Hepatocyte (in vitro differentiated cells): ENCODE measurements around the gene PTPN4. TPM values are rescaled to one million over a fixed set of nuclear protein-coding genes. Genes with fewer than 3 reads are reported as not detected.

Source experiments
- DNase-seq: peaks from one replicate; pipeline ENCODE4 v3.0.0-alpha.2; 2016; ENCODE audit warnings: low spot score
- H2AFZ ChIP-seq: fragments of 200-600 bp; sonication (generic); 2 replicates; pipeline ENCODE4 v1.6.0; 2016; ENCODE audit warnings: antibody characterized with exemption, mild to moderate bottlenecking
- H3K27ac ChIP-seq: fragments of 200-600 bp; sonication (generic); 2 replicates; pipeline ENCODE4 v1.5.1; 2016; ENCODE audit warnings: mild to moderate bottlenecking
- H3K27me3 ChIP-seq: fragments of 200-600 bp; sonication (generic); 2 replicates; pipeline ENCODE4 v1.6.1; 2016
- H3K36me3 ChIP-seq: fragments of 200-600 bp; sonication (generic); replicated peaks from 2 replicates; pipeline ENCODE4 v1.5.1; 2016; ENCODE audit warnings: low read depth; ENCODE audit not compliant: insufficient read depth
- H3K4me1 ChIP-seq: fragments of 200-600 bp; sonication (generic); 2 replicates; pipeline ENCODE4 v1.5.1; 2016; ENCODE audit warnings: mild to moderate bottlenecking, moderate library complexity; ENCODE audit not compliant: insufficient read depth
- H3K4me2 ChIP-seq: fragments of 200-600 bp; sonication (generic); 2 replicates; pipeline ENCODE4 v1.6.0; 2016
- H3K4me3 ChIP-seq: fragments of 200-600 bp; sonication (generic); 2 replicates; pipeline ENCODE4 v1.5.1; 2016; ENCODE audit warnings: mild to moderate bottlenecking
- H3K79me2 ChIP-seq: fragments of 200-600 bp; sonication (generic); 2 replicates; pipeline ENCODE4 v1.6.0; 2017; ENCODE audit warnings: mild to moderate bottlenecking
- H3K9me2 ChIP-seq: fragments of 200-600 bp; sonication (generic); replicated peaks from 2 replicates; pipeline ENCODE4 v1.6.0; 2017; ENCODE audit warnings: mild to moderate bottlenecking; ENCODE audit not compliant: insufficient read depth
- H3K9me3 ChIP-seq: fragments of 200-600 bp; sonication (generic); 2 replicates; pipeline ENCODE4 v1.5.1; 2016; ENCODE audit warnings: low read depth, mild to moderate bottlenecking
- H4K20me1 ChIP-seq: fragments of 200-600 bp; sonication (generic); 2 replicates; pipeline ENCODE4 v1.6.0; 2016; ENCODE audit warnings: mild to moderate bottlenecking; ENCODE audit not compliant: insufficient read depth, poor library complexity, severe bottlenecking
- EZH2 ChIP-seq: fragments of 200-600 bp; sonication (generic); IDR thresholded peaks from 2 replicates; pipeline ENCODE4 v1.6.1; 2016; ENCODE audit warnings: antibody characterized with exemption, mild to moderate bottlenecking, borderline replicate concordance
- EZH2phosphoT487 ChIP-seq: fragments of 200-600 bp; sonication (generic); IDR thresholded peaks from one replicate; pipeline ENCODE4 v1.6.1; 2018; ENCODE audit warnings: antibody characterized with exemption, mild to moderate bottlenecking, low read depth, moderate library complexity; ENCODE audit not compliant: unreplicated experiment, severe bottlenecking
- WGBS: methylation state at CpG from one replicate; pipeline ENCODE4 v1.1.6; 2016; ENCODE audit warnings: low lambda C conversion rate; ENCODE audit errors: missing lambda C conversion rate; 5-methylcytosine and 5-hydroxymethylcytosine counted together
- polyA plus RNA-seq: library from polyadenylated mRNA; unstranded; fragments of >200 nt; fragmentation: Nextera tagmentation; extraction: Ambion mirVana; gene quantifications from 2 replicates; pipeline ENCODE4 v1.2.1, GENCODE V29; 2016
- total RNA-seq: library from RNA; depleted of rRNA; stranded (reverse); fragments of >200 nt; gene quantifications from 2 replicates; pipeline ENCODE4 v1.2.3, GENCODE V29; 2014
- TF ChIP-seq, protein P1 (sequence below): fragments of 200-600 bp; sonication (generic); IDR thresholded peaks from 2 replicates; pipeline ENCODE4 v1.5.1; 2016; ENCODE audit warnings: antibody characterized with exemption, mild to moderate bottlenecking; ENCODE audit not compliant: poor library complexity

Gene PTPN4
- total and polyA plus RNA-seq, 2 experiments from 2014 or later: 9.2 to 15.5 TPM

DNA sequence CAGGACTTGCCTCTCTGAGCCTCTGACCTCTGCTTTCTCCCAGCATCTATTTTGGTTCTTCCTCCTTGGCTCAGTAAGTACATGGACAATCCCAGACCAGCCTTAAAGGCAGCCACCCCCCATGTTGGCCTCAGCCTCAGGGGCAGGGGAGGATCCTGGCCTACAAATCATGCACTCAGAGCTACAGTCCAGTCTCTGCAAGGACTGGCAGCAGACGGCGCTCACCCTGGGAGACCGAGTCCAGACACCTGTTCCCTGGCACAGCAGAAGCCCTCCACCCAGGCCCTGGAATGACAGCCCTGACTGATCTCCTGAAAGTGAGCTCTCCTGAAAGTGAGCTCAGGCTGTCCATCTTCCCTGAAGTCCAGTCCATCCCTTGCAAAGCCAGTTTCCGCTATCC, 25.7 kb upstream of the PTPN4 start:
- DNase-seq: no peak
- H2AFZ ChIP-seq: no peak overlapping the region
- no peak overlapping the region for H3K4me3 ChIP-seq
- H4K20me1 ChIP-seq: no peaks in the 10 kb centered on the region
- H3K27me3 ChIP-seq: no peaks in the 10 kb centered on the region
- H3K79me2 ChIP-seq: no peaks in the 10 kb centered on the region
- H3K27ac ChIP-seq: no peak overlapping the region
- H3K4me2 ChIP-seq: no peak overlapping the region
- H3K9me3 ChIP-seq: no peaks in the 10 kb centered on the region
- no peaks in the 10 kb centered on the region for H3K36me3 ChIP-seq
- H3K9me2 ChIP-seq: no peaks in the 10 kb centered on the region
- 97% methylated on average over 4 of the region's 4 CpGs for WGBS
- TF ChIP-seq EZH2phosphoT487 (no peak), EZH2 (no peak)
- TF ChIP-seq, protein P1, sequence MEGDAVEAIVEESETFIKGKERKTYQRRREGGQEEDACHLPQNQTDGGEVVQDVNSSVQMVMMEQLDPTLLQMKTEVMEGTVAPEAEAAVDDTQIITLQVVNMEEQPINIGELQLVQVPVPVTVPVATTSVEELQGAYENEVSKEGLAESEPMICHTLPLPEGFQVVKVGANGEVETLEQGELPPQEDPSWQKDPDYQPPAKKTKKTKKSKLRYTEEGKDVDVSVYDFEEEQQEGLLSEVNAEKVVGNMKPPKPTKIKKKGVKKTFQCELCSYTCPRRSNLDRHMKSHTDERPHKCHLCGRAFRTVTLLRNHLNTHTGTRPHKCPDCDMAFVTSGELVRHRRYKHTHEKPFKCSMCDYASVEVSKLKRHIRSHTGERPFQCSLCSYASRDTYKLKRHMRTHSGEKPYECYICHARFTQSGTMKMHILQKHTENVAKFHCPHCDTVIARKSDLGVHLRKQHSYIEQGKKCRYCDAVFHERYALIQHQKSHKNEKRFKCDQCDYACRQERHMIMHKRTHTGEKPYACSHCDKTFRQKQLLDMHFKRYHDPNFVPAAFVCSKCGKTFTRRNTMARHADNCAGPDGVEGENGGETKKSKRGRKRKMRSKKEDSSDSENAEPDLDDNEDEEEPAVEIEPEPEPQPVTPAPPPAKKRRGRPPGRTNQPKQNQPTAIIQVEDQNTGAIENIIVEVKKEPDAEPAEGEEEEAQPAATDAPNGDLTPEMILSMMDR: no peak
- peaks cover 7% of the 10 kb centered on the region for H3K4me1 ChIP-seq

DNA sequence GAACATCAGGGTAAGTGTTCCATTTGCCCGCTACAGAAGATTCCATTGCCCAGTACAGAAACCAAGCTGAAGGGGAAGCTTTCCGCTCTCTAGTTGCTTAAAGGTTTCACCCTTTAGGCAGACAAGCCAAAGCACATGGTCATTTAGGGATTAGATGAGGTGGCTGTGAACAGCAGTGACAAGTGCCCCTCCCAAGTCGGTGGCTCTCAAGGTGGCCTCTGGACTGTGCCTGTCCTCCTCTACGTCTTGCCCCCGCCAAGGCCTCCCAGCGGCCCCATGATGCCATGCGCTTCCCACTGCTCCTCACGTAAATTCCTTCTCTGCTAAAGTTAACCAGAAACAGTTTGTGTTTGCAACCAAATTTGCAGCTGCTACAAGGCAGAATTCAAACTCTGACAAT, 24.2 kb upstream of the PTPN4 start:
- H3K4me2 ChIP-seq: no peak overlapping the region
- H3K27ac ChIP-seq: no peak overlapping the region
- TF ChIP-seq EZH2 (no peak), EZH2phosphoT487 (no peak)
- TF ChIP-seq, protein P1: no peak
- WGBS: 79% methylated on average over 8 of the region's 8 CpGs
- DNase-seq: no peak
- no peaks in the 10 kb centered on the region for H4K20me1 ChIP-seq
- H3K4me3 ChIP-seq: no peak overlapping the region
- peaks cover 7% of the 10 kb centered on the region for H3K4me1 ChIP-seq
- no peaks in the 10 kb centered on the region for H3K9me3 ChIP-seq
- H2AFZ ChIP-seq: no peak overlapping the region
- H3K9me2 ChIP-seq: no peaks in the 10 kb centered on the region
- H3K36me3 ChIP-seq: no peaks in the 10 kb centered on the region
- no peaks in the 10 kb centered on the region for H3K27me3 ChIP-seq
- H3K79me2 ChIP-seq: no peaks in the 10 kb centered on the region

DNA sequence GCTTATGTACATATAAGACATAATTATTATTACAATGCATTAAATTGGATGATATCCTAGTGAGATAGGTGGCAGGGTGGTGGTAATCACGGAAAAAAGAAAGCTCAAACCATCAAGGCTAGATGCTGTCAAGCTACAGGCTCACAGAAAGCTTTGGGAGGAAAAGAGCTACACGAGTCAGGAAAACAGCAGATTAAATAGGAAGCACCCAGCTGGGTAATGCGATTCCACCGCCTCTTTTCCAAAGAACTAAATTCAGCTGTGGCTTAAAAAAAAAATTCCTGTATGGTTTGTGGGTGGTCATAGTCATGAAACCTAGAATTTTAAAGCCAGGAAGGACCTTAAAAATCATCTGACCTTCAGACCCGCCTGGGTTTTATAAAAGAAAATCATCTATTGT, 23.7 kb upstream of the PTPN4 start:
- Histone ChIP-seq H3K4me1 (peaks cover 7% of the 10 kb centered on the region), H3K27me3 (no peaks in the 10 kb centered on the region), H4K20me1 (no peaks in the 10 kb centered on the region), H3K4me3 (no peak overlapping the region), H2AFZ (no peak overlapping the region), H3K36me3 (no peaks in the 10 kb centered on the region), H3K79me2 (no peaks in the 10 kb centered on the region), H3K4me2 (no peak overlapping the region), H3K9me3 (no peaks in the 10 kb centered on the region), H3K27ac (no peak overlapping the region), H3K9me2 (no peaks in the 10 kb centered on the region)
- no peak for TF ChIP-seq EZH2
- no peak for TF ChIP-seq EZH2phosphoT487
- TF ChIP-seq, protein P1: no peak
- DNase-seq: no peak
- 59% methylated on average over 5 of the region's 5 CpGs for WGBS
